Suppressor macrophage (primary cell): Measurements from ENCODE around the gene MYMX.
"Not testable (repeated sequence)": the region's sequence is repeated elsewhere in the genome, so short reads cannot be mapped to it uniquely, and the experiment has no call there.

ENCODE experiments used
- DNase-seq, 4 experiments: peaks; one replicate each; pipeline ENCODE4 v3.0.0-alpha.2; 2020 to 2022
- total RNA-seq, 17 experiments: gene quantifications; one replicate each; lab custom pipeline; 2026; ENCODE audit warnings: mixed read lengths in 6 of 17, inconsistent platforms in 3 of 17; lab: John Stamatoyannopoulos, UW

The MYMX gene
- 0 to 0.66 (median 0) reads per million in 17 experiments for total RNA-seq

DNA sequence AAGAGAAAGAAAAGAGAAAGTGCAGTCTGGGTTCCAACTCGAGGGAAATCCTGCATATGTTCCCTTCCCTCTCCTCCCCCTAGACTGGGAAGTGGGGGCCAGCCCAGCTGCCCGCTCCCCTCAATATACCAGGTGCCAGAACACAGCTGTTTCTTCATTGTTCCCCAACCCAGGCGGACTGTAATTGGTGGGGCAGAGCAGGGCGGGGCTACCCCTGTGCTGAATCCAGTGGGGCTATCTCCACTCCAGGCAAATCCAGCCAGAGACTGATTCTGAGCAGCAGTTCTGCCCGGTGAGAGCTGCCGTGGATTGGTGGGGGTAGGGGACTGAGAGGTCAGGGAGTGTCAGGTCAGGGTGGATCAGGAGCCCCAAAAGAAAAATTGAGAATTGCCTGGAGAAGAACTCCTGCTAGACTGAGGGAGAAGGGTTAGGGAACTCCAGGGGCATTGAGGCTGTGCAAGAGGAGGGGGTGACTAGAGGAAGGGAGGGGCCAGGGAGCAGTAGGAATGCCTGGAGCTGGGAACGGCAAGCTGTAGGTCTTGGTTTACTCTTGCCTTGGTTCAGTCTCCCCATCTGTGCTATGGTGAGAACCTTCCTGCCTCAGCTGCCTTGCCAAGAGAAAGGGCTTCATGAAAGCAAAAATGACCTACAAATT, at the start of gene MYMX:
MYMX (plus strand) TSS at position 250 of the 655 bp plus-strand sequence. CDS start 546 bp downstream, outside the sequence.
- DNase-seq: no peak

DNA sequence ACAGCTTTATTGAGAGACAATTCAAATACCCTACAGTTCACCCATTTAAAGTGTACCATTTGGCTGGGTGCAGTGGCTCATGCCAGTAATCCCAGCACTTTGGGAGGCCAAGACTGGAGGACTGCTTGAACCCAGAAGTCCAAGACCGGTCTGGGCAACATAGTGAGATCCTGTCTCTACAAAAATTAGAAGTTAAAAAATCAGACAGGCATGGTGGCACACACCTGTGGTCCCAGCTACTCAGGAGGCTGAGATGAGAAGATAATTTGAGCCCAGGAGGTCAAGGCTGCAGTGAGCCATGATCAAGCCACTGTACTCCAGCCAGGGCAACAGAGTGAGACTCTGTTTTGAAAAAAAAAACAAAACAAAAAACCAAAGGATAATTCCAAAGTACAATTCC, 49.2 kb upstream of the MYMX start:
- no peak for DNase-seq

DNA sequence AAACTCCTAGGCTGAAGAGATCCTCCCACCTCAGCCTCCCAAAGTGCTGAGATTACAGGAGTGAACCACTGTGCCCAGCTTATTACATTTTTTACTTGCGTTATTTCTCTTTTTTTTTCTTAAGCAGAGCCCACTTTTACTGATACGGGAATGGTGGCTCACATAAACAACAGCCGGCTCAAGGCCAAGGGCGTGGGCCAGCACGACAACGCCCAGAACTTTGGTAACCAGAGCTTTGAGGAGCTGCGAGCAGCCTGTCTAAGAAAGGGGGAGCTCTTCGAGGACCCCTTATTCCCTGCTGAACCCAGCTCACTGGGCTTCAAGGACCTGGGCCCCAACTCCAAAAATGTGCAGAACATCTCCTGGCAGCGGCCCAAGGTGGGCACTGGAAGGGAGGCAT, 47.6 kb upstream of the MYMX start:
- no peak for DNase-seq

DNA sequence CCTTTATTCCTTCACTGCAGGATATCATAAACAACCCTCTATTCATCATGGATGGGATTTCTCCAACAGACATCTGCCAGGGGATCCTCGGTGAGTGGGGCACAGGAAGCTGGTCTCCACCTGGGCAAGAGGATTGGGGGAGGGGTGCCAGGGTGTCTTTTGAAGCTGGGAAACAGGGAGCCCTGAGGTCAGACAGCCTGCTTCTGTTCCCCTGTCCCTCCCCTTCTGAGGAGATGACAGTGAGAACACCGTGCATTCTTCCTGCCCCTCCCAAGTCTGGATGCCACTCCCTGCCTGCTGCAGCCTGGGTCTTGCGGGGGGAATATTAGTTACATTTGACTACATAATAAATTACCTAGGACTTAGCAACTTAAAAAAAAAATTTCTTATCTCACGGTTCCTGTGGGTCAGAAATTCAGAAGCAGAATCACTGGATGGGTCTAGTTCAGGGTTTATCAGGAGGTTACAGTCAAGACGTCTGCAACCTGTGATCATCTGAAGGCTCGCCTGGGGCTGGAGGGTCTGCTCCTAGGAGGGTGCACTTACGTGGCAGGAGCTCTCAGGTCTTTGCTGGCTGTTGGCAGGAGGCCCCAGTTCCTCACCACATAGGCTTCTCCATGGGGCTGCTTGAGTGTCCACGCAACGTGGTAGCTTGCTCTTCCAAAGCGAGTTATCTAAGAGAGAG, 46.7 kb upstream of the MYMX start:
- no peak for DNase-seq

DNA sequence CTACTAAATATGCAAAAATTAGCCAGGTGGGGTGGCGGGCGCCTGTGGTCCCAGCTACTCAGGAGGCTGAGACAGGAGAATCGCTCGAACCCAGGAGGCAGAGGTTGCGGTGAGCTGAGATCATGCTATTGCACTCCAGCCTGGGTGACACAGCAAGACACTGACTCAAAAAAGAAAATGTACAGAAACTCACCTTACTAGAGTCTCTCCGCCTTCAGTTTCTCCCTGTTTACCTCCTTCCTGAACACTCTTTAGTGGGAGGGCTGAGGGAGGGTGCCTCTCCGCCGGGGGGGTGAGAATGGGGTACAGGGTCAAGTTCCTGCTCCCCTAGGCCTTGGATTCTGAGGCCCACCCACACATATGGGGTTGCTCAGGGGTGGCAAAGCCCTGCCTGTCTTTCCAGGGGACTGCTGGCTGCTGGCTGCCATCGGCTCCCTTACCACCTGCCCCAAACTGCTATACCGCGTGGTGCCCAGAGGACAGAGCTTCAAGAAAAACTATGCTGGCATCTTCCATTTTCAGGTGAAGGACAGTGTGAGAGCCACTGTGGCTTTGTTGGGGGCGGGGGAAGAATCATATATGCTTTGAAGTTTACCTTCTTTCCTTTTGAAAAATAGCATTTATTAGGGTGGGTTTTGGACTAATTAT, 44.7 kb upstream of the MYMX start:
- DNase-seq: peak in 3 of 4 experiments; percentile 28 to 50 (median 37)

DNA sequence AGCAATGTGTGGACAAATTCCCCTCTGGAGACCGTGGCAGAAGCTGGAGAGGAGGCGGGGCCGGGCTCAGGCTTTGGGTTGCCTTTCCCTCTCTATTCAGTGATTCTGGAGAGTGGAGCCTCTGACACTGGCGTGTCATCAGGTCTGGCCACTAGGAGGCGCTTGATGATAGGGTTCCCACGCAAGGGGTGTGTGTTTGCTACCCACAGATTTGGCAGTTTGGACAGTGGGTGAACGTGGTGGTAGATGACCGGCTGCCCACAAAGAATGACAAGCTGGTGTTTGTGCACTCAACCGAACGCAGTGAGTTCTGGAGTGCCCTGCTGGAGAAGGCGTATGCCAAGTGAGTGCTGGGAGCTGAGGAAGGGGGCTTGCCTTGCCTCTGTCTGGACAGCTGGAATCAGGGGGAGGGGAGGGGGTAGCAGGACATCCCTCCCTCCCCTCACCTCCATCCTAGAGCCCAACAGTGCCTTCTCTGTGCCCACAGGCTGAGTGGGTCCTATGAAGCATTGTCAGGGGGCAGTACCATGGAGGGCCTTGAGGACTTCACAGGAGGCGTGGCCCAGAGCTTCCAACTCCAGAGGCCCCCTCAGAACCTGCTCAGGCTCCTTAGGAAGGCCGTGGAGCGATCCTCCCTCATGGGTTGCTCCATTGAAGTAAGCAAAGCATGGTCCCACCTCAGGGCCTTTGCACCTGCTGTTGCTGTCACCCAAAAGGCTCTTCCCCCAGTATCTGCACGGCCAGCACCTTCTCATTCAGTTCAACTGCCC, 43.8 kb upstream of the MYMX start:
- peak; percentile 92 to 95 (median 94) for DNase-seq

DNA sequence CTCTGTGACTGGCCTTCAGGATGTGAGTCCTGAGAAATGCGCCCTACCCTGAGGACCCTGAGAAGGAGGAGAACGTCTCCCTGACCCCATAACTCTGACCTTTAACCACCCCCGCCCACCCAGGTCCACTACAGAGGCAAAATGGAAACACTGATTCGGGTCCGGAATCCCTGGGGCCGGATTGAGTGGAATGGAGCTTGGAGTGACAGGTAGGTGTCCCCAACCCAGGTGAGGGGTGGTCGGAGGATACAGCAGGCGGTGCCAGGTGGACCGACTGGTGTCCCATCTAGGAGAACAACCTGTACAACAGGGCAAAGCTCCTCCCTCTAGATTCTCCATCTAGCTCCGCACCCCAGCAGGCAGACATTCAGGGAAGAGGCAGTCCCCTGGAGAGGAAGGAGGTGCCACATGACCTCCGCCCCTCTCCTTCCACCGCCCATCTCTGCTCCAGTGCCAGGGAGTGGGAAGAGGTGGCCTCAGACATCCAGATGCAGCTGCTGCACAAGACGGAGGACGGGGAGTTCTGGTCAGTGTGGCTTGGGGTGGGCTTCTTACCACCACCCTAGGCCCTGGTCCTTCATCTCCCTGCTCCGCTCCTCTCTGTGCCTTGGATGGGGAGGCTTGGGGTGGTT, 40.5 kb upstream of the MYMX start:
- peak; percentile 46 to 71 (median 64) for DNase-seq

DNA sequence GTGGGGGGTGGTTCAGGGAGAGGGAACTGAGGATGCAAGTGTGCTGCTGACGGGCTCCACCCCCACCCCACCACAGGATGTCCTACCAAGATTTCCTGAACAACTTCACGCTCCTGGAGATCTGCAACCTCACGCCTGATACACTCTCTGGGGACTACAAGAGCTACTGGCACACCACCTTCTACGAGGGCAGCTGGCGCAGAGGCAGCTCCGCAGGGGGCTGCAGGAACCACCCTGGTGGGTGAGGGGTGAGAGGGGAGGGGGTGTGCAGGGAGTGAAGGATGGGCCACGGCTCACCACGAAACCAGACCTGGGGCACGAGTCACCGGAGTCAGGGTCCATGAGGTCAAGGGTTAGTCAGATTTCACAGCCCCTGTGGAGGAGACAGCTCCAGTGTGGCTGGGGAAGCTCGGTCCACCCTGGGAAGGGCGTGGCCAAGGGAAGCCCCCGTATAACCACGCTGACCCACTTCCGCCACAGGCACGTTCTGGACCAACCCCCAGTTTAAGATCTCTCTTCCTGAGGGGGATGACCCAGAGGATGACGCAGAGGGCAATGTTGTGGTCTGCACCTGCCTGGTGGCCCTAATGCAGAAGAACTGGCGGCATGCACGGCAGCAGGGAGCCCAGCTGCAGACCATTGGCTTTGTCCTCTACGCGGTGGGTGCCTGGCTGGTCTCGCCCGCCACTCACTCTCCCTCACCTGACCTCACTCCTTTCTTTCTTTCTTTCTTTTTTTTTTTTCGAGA, 39.8 kb upstream of the MYMX start:
- DNase-seq: peak in 3 of 4 experiments; percentile 18 to 33 (median 30)

DNA sequence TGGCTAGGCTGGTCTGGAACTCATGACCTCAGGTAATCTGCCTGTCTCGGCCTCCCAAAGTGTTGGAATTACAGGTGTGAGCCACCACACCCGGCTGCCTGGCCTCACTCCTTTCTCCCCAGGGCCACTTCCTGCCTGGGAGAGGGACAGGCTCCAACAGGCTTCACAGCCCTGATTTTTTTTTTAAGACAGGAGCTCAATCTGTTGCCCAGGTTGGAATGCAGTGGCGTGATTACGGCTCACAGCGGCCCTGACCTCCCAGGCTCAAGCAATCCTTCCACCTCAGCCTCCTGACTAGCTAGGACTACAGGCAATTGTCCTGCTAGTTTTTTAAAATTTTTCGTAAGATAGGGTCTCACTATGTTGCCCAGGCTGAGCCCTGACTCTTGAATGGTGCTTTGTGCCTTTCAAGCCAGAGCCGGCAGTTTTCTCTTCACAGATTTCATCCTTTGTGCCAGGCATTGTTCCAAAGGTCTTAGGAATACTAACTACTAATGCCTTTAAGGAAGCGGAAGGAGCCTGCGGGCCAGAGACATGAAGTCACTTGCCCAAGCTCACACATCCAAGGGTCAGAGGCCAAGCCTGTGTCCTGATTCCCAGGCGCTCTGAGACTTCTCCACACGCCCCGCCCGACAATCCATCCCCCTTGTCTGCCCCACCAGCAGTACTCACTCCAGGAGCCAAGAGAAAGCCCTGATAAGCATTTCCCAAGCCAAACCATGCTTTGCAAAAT, 38.9 kb upstream of the MYMX start:
- no peak for DNase-seq

DNA sequence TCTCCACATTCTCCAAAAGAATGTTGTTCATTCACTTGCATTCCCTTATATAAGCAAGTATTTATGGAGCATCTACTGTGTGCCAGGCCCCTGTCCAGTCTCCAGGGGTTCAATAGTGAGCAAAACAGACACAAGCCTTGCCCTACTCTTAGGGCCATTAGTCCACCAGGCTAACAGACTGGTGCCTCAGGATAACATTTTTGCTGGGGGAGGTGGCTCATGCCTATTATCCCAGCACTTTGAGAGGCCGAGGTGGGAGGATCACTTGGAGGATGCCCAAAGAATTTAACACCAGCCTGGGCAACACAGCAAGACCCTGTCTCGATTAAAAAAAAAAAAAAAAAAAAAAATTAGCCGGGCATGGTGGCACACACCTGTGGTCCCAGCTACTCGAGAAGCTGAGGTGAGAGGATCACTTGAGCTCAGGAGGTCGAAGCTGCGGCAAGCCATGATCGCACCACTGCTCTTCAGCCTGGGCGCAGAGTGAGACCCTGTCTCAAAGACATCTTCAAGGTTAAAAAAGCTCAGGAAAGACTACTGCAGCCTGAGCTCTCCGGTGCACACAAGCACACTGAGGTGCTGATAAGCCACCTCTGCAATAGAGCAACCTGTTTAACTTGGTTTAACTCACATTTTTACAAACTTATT, 38.2 kb upstream of the MYMX start:
- no peak for DNase-seq

DNA sequence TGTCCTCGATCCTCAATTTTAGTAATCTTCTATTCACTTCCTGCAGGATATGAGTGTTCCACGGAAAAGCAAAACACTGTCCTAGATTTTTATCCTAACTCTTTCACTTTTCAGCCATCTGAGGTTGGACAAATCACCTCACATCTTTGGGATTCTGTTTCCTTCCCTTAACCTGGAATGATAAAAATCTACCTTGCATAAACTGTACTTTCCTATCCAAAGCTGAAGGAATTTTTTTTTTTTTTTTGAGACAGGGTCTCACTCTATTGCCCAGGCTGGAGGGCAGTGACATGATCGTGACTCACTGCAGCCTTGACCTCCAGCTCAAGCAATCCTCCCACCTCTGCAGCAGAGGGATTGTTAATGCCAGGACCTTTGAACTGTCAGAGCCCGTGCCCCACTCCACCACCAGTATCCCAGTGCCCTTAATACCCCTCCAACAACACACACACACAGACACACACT, 37.6 kb upstream of the MYMX start:
- DNase-seq: no peak

DNA sequence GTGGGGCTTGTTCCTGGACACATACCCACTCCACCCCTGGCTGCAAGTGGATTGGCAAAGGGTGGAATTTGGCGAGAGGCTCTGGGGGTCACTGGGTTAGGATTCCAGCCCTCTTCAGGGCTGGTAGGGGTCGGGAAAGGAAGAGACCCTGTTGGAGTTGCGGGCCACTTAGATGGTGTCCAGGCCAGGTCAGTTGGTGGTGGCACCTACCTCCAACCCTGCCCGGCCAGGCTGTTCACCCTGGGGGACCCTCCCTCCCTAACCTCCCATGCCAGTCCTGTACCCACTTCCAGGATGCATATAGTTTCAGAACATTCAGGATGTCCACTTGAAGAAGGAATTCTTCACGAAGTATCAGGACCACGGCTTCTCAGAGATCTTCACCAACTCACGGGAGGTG, 37.1 kb upstream of the MYMX start:
- no peak for DNase-seq

DNA sequence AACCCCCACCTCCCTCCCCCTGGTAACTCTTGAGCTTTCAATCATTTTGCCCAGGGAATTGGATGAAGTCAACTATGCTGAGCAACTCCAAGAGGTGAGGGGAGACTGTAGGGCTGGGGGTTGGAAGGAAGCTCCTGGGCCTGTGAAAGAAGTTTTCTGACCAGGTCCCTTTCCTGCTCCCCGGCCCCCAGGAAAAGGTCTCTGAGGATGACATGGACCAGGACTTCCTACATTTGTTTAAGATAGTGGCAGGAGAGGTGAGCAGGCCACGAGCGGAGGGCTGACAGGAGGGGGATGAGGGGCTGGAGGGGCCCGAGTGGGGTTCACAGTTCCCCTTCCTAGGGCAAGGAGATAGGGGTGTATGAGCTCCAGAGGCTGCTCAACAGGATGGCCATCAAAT, 36.3 kb upstream of the MYMX start:
- DNase-seq: no peak

DNA sequence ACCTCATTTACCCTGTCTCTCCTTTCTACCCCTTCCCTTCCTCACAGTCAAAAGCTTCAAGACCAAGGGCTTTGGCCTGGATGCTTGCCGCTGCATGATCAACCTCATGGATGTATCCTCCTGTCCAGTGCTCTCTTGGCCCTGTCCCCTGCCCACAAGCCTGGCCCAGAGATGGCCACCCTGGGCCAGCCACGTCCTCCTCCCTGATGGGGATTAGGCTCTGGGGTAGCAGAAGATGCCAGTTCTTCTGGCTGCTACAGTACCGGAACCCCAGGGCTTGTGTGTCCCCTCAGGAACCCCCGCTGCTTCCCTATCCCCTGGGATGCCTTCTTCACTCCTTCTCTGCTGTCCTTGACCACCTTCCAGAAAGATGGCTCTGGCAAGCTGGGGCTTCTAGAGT, 35.8 kb upstream of the MYMX start:
- DNase-seq: no peak

DNA sequence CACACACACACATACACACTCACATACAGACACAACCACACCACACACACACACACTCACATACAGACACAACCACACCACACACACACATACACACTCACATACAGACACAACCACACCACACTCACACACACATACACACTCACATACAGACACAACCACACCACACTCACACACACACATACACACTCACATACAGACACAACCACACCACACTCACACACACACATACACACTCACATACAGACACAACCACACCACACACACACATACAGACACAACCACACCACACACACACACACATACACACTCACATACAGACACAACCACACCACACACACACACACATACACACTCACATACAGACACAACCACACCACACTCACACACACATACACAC, 34.9 kb upstream of the MYMX start:
- not testable (repeated sequence) for DNase-seq

DNA sequence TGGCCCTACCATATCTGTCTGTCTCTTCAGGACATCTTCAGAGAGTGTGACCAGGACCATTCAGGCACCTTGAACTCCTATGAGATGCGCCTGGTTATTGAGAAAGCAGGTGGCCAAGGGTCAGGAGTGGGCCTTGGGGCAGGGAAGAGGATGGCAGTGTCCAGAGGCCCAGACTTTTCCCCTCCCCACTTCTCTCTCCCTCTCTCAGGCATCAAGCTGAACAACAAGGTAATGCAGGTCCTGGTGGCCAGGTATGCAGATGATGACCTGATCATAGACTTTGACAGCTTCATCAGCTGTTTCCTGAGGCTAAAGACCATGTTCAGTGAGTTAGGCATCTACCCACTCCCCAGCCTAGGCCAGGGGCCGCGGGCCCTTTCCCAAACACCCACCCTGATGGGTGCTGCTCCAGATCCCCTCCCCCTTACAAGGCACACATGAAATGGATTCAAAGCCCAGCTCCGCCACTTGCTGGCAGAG, 33.8 kb upstream of the MYMX start:
- no peak for DNase-seq

DNA sequence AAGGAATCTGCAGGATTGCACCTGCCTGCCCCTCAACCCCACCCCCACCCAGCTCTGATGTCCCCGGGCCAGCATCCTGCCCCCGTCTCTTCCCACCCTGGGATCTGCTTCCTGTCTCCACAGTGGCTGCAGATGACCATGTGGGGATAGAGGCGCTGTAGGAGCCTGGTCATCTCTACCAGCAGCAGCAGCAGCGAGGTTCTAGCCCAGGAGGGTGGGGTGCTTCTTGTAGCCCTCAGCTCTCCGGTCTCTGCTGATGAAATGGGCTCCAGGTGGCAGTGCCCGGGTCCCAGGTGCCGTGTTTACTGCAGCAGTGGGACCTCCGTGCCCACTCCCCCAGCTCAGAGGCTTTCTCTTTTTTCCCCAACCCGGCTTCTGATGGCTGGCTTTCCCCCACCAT, 32.9 kb upstream of the MYMX start:
- DNase-seq: no peak

DNA sequence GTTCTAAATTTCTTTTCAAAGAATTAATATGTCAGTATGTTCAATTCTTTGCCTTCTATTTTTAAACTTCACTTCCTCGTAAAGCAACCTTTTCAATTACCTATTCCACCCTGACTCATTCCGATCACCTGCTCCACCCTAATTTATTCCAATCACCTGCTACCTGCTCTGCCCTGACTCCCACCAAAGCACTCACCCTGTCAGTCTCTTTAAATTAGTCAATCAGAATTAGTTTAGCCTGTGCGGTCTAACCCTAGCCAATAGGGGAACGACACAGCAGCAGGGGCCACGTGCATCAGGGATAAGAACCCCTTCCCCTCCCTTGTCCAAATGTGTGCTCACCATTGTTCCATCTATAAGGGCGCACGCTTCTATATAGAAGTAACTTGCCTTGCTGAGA, 31.4 kb upstream of the MYMX start:
- DNase-seq: not testable (repeated sequence)

DNA sequence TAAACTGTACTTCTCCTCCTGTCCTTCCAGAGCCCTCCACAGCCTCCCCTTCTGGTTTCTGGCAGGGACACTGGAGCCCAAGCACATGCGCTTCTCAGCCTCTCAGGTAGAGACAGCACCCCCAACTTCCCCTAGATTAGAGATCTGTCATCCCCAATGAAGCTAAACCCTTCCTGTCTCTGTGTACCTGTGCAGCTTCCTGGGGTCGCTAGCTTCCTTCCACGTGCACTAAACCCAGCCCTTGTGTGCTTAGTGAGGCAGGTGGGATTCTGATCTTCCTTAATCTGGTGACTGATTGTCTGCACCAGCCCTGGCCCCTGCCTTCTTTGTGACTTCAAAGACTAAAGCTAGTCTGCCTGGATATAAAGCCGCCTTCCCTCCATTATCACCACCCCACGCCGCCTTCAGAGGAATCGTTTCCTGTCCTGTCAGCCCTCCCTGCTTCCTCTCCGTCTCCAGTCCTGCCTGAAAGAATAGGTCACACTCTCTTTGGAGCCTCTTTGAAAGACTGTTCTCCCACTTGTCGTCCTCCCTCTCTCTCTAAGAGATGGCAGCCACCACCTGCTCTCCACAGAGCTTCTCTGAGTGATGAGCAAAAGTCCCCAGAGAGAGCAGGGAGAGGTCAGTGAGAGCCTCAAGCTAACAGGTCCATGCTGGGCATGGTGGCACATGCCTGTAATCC, 30.6 kb upstream of the MYMX start:
- peak in 3 of 4 experiments; percentile 19 to 26 (median 22) for DNase-seq

DNA sequence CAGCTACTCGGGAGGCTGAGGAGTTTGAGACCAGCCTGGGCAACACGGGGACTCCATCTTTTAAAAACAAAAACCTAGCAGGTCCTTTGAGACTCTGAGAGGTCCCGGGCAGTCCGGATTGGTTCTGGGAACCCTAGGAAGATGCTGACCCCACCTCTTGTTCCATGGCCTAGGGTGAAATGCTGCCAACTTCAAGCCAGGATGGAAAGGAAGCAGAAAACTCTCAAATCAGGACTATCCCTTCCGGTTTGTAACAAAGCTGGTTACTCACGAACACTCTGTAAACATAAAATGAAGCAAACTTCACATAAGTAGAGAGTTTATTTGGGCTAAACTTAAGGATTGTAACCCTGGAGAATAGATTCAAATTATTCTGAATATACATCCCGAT, 30.1 kb upstream of the MYMX start:
- no peak for DNase-seq
